Measurements from ENCODE around the gene PFDN5. TPM values are rescaled to one million over a fixed set of nuclear protein-coding genes. Genes with fewer than 3 reads are reported as not detected.

PFDN5 gene
- total RNA-seq, 2 experiments from 2014 or later = 388 to 425 TPM

Other genes starting within 250 kb of the PFDN5 start
- 1 to 10 TPM; 1.9 to 3.0 TPM for gene TNS2, start 245.5 kb upstream of the PFDN5 start, total RNA-seq
- 10 to 100 TPM; 34.4 to 37.8 TPM for gene SPRYD3, start 216.2 kb upstream of the PFDN5 start, total RNA-seq
- 1 to 10 TPM; 2.0 to 2.3 TPM for gene IGFBP6, start 197.9 kb upstream of the PFDN5 start, total RNA-seq
- 10 to 100 TPM in 1 of 2 experiments, 1 to 10 TPM in 1; 9.8 to 10.4 TPM for gene SOAT2, start 192.1 kb upstream of the PFDN5 start, total RNA-seq
- 10 to 100 TPM; 53.6 to 60.2 TPM for gene ZNF740, start 114.8 kb upstream of the PFDN5 start, total RNA-seq
- 10 to 100 TPM; 28.1 to 38.3 TPM for gene CSAD, start 114.6 kb upstream of the PFDN5 start, total RNA-seq
- gene ITGB7, start 88.3 kb upstream of the PFDN5 start, total RNA-seq = 100 to 1,000 TPM; 415 to 420 TPM
- 10 to 100 TPM; 38.1 to 40.3 TPM for gene RARG, start 63.3 kb upstream of the PFDN5 start, total RNA-seq
- gene ESPL1, start 27.2 kb upstream of the PFDN5 start, total RNA-seq = 10 to 100 TPM; 90.5 to 91.0 TPM
- 10 to 100 TPM; 44.8 to 51.2 TPM for gene MYG1, start 4.2 kb downstream of the PFDN5 start, total RNA-seq
- 10 to 100 TPM; 65.0 to 67.0 TPM for gene AAAS, start 26.1 kb downstream of the PFDN5 start, total RNA-seq
- not detected for gene SP7, start 40.8 kb downstream of the PFDN5 start, total RNA-seq
- 10 to 100 TPM; 88.7 to 96.2 TPM for gene SP1, start 84.6 kb downstream of the PFDN5 start, total RNA-seq
- gene AMHR2, start 128.3 kb downstream of the PFDN5 start, total RNA-seq = not detected
- gene PRR13, start 146.2 kb downstream of the PFDN5 start, total RNA-seq = 100 to 1,000 TPM; 218 to 231 TPM
- gene PCBP2, start 156.6 kb downstream of the PFDN5 start, total RNA-seq = 100 to 1,000 TPM; 824 to 837 TPM
- 10 to 100 TPM; 24.6 to 30.0 TPM for gene MAP3K12, start 203.9 kb downstream of the PFDN5 start, total RNA-seq
- gene TARBP2, start 205.7 kb downstream of the PFDN5 start, total RNA-seq = 10 to 100 TPM; 32.3 to 34.9 TPM
- not detected for gene NPFF, start 211.9 kb downstream of the PFDN5 start, total RNA-seq